Esophagus squamous epithelium (tissue), 5 donors: ENCODE measurements around the gene LRP1B. TPM values are rescaled to one million over a fixed set of nuclear protein-coding genes. Genes with fewer than 3 reads are reported as not detected.

ENCODE experiments used
- DNase-seq: peaks from one replicate; lab custom pipeline; 2025; lab: John Stamatoyannopoulos, UW
- H3K27ac ChIP-seq, 4 donors: fragments of 200-600 bp; sonication (generic); one replicate each; pipeline ENCODE4 v1.5.1; 2016 to 2019; ENCODE audit warnings: mild to moderate bottlenecking in 1 of 4
- H3K27me3 ChIP-seq, 4 donors: fragments of 200-600 bp; sonication (generic); 1 replicate in 3 of 4; 2 replicates in 1 of 4; pipeline versions ENCODE4 v1.5.1 to v1.6.0; 2017 to 2021; ENCODE audit warnings: antibody characterized with exemption in 1 of 4
- H3K36me3 ChIP-seq, 3 donors: fragments of 200-600 bp; sonication (generic); one replicate each; pipeline ENCODE4 v1.5.1; 2016 to 2019
- H3K4me1 ChIP-seq, 3 donors: fragments of 200-600 bp; sonication (generic); one replicate each; pipeline ENCODE4 v1.5.1; 2017 to 2019
- H3K4me3 ChIP-seq, 4 donors: fragments of 200-600 bp; sonication (generic); 1 replicate in 3 of 4; 2 replicates in 1 of 4; pipeline ENCODE4 v1.5.1; 2016 to 2019; ENCODE audit warnings: mild to moderate bottlenecking in 2 of 4, moderate library complexity in 1 of 4
- H3K9me3 ChIP-seq, 3 donors: fragments of 200-600 bp; sonication (generic); one replicate each; pipeline ENCODE4 v1.5.1; 2016 to 2019
- POLR2A ChIP-seq, 4 donors: fragments of 450-650 bp; IDR thresholded peaks; one replicate each; pipeline ENCODE4 v1.6.1; 2017; ENCODE audit warnings: antibody characterized with exemption in 4 of 4, mild to moderate bottlenecking in 4 of 4, moderate library complexity in 3 of 4
- WGBS, 2 donors: methylation state at CpG; one replicate each; pipeline ENCODE4 v1.1.5; 2018; 5-methylcytosine and 5-hydroxymethylcytosine counted together
- intact Hi-C: fragments of 100-400 bp; cut with DNase I; formaldehyde crosslinking; loops from one replicate; pipeline ENCODE4 v1.15.0; 2022
- total RNA-seq, 4 donors: library from RNA; depleted of rRNA; stranded (reverse); fragments of >200 nt; gene quantifications; one replicate each; pipeline ENCODE4 v1.1.0, GENCODE V29; 2016
- TF ChIP-seq, protein P1 (sequence below), 6 experiments: fragments of 450-650 bp in 4 of 6; fragments of 200-600 bp in 2 of 6; sonication (generic) in 2 of 6; IDR thresholded peaks; one replicate each; pipeline ENCODE4 v1.5.1; 2016 to 2019; ENCODE audit warnings: antibody characterized with exemption in 6 of 6, mild to moderate bottlenecking in 4 of 6, moderate library complexity in 4 of 6
- donor health status: DM: yes; HTN: yes; CAD: no.

LRP1B gene
- total RNA-seq, 4 donors from 2014 or later, result 0.04 to 1.1 (median 0.23) TPM

DNA sequence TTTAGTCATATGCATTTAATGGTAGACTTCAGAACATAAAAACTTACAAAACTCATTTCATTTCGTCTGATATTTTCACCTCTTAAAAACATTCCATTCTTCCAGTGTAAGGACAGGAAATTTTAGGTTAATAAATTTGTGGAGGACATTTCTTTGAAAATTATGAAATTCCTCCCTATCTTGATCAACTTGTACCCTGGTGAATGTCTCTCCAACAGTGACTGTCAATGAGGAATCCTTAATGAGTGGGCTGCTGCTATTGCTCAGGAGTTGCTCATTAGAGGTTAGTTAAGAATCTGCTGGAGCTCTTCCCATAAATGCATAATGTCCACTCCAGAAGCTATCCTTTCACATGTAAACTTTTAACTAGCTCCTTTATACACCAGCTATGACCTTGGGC lies 69.1 kb downstream of the LRP1B start:
- intact Hi-C loops, result no loop called here
- Histone ChIP-seq H3K27me3 (no peaks in the 10 kb centered on the region), H3K4me3 (no peak overlapping the region), H3K9me3 (no peaks in the 10 kb centered on the region), H3K27ac (no peak overlapping the region), H3K4me1 (no peaks in the 10 kb centered on the region), H3K36me3 (no peaks in the 10 kb centered on the region)
- 66 to 85% methylated on average over 1 of the region's 1 CpG for WGBS, 2 donors
- DNase-seq, result no peak
- TF ChIP-seq, protein P1, sequence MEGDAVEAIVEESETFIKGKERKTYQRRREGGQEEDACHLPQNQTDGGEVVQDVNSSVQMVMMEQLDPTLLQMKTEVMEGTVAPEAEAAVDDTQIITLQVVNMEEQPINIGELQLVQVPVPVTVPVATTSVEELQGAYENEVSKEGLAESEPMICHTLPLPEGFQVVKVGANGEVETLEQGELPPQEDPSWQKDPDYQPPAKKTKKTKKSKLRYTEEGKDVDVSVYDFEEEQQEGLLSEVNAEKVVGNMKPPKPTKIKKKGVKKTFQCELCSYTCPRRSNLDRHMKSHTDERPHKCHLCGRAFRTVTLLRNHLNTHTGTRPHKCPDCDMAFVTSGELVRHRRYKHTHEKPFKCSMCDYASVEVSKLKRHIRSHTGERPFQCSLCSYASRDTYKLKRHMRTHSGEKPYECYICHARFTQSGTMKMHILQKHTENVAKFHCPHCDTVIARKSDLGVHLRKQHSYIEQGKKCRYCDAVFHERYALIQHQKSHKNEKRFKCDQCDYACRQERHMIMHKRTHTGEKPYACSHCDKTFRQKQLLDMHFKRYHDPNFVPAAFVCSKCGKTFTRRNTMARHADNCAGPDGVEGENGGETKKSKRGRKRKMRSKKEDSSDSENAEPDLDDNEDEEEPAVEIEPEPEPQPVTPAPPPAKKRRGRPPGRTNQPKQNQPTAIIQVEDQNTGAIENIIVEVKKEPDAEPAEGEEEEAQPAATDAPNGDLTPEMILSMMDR (IDR thresholded peaks at IDR 0.05), result no peak

DNA sequence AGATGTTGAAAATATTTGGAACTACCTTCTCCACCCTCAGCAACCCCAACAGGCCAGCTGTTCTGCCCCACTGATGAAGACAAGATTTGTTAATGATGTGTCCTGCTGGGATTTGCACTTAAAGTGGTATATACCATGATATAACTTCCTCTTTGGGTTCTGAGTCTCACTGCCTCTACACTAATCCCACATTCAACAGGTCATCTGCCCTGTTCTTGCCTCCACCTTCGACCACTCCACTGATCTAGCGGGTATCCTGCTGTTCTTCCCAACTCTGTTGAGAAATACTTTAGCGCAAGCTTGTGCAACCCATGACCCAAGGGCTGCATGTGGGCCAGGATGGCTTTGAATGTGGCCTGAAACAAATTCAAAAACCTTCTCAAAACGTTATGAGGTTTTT lies 72.7 kb downstream of the LRP1B start:
- TF ChIP-seq, protein P1 (IDR thresholded peaks at IDR 0.05), result no peak
- no peak for TF ChIP-seq POLR2A (IDR thresholded peaks at IDR 0.05)
- Histone ChIP-seq H3K4me3 (no peak overlapping the region), H3K4me1 (no peaks in the 10 kb centered on the region), H3K36me3 (no peaks in the 10 kb centered on the region), H3K9me3 (no peaks in the 10 kb centered on the region), H3K27me3 (no peaks in the 10 kb centered on the region), H3K27ac (no peak overlapping the region)
- WGBS, 2 donors, result 71 to 74% methylated on average over 4 of the region's 4 CpGs
- intact Hi-C loops, result no loop called here
- no peak for DNase-seq

DNA sequence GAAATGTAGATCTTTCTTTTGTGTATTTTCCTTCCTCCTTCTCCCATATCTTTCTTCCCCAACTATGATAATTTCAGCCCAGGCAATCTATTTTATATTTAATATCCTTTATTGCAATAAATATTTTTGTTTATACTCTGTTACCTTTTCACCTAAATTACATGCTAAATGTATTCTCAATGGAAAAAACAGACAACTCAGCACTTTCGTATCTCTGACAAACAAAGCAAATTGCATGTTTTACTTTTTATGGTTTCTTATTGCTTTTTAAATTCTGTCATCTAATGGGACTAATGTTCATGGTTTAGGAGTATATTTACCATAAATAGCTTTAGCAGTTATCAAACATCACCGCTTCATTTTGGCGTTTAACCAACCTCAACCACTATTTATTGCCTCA lies 74.0 kb downstream of the LRP1B start:
- intact Hi-C loops, result no loop called here

DNA sequence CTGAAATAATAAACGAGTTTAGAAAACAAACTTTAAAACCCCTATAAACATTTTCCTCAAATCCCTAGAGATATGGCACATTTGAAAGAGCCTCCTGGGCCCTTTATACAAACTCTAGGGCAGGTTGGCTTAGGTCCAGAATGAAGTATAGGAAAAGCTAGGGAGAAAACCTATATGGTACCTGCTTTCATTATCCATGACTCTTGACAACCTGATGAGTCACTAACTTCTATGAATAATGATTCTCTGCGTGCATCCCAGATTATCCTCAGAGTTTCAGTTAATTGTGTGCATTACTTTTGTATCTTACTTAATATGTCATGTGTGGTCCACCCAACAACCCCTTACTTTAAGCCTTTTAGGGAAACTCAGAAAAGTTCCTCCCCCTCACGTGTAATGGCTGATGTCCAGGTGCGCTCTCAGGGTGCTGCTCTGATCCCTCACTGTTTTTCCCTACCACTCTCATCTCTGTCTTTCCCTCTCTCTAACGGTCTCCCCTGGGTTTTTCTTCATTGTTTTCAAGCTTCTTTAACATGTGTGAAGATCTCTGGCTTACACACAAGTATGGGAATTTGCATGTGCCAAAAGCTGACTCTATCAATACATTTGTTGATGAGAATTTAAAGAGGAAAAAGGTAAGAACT lies 78.5 kb downstream of the LRP1B start:
- intact Hi-C loops, result no loop called here
- no peak overlapping the region for H3K27ac ChIP-seq
- no peaks in the 10 kb centered on the region for H3K27me3 ChIP-seq
- no peaks in the 10 kb centered on the region for H3K4me1 ChIP-seq
- no peaks in the 10 kb centered on the region for H3K9me3 ChIP-seq
- H3K4me3 ChIP-seq, result no peak overlapping the region
- TF ChIP-seq, protein P1 (IDR thresholded peaks at IDR 0.05), result no peak
- no peak for TF ChIP-seq POLR2A (IDR thresholded peaks at IDR 0.05)
- H3K36me3 ChIP-seq, result no peaks in the 10 kb centered on the region
- 43% methylated on average over 5 of the region's 5 CpGs for WGBS, 2 donors
- no peak for DNase-seq

More for the DNA sequence above, 74.0 kb downstream of the LRP1B start:
- no peak overlapping the region for H3K4me3 ChIP-seq
- no peaks in the 10 kb centered on the region for H3K36me3 ChIP-seq
- H3K9me3 ChIP-seq, result no peaks in the 10 kb centered on the region
- H3K4me1 ChIP-seq, result no peaks in the 10 kb centered on the region
- WGBS, 2 donors, result 87 to 94% methylated on average over 3 of the region's 3 CpGs
- H3K27me3 ChIP-seq, result no peaks in the 10 kb centered on the region
- no peak for TF ChIP-seq POLR2A (IDR thresholded peaks at IDR 0.05)
- TF ChIP-seq, protein P1 (IDR thresholded peaks at IDR 0.05), result no peak
- no peak for DNase-seq
- no peak overlapping the region for H3K27ac ChIP-seq

DNA sequence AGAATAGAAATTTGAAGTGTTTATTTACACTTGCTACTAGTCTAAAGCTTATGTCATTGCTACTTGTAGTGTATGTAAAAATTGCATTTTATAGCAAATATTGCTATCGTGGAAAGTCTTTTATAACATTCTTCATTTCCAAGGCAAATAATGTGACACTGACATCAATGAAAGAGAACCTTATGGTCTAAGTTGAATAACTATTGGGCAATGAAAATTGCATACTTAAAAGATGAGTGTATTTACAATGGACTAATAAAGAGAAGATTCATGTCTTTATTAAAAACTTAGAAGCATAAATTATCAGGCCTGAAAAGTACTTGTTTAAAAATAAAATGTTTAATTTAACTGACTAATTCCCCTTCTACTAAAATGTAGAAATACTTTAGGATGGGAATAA lies 82.2 kb downstream of the LRP1B start:
- Histone ChIP-seq H3K4me1 (no peaks in the 10 kb centered on the region), H3K9me3 (no peaks in the 10 kb centered on the region), H3K27me3 (no peaks in the 10 kb centered on the region), H3K36me3 (no peaks in the 10 kb centered on the region), H3K27ac (no peak overlapping the region), H3K4me3 (no peak overlapping the region)
- intact Hi-C loops, result no loop called here
- TF ChIP-seq, protein P1 (IDR thresholded peaks at IDR 0.05), result no peak
- no peak for TF ChIP-seq POLR2A (IDR thresholded peaks at IDR 0.05)
- no peak for DNase-seq
- WGBS, 2 donors, result 40 to 50% methylated on average over 1 of the region's 1 CpG
